NCI-H146 treated with DMSO at 0.1 percent for 48 hours (cell line): Measurements from ENCODE around the gene CCNG2.
"Not testable (repeated sequence)": the region's sequence is repeated elsewhere in the genome, so short reads cannot be mapped to it uniquely, and the experiment has no call there.

ENCODE experiments used
- DNase-seq: peaks from one replicate; lab custom pipeline; 2025; ENCODE audit not compliant: unreplicated experiment; lab: John Stamatoyannopoulos, UW

CCNG2 gene

GRCh38 chr4:77156912-77157858 lies at the start of gene CCNG2:
CCNG2 (plus strand) TSS chr4:77157207; CDS start chr4:77158533, 1,326 bp downstream.
- DNase-seq, result peak; percentile 93

DNA sequence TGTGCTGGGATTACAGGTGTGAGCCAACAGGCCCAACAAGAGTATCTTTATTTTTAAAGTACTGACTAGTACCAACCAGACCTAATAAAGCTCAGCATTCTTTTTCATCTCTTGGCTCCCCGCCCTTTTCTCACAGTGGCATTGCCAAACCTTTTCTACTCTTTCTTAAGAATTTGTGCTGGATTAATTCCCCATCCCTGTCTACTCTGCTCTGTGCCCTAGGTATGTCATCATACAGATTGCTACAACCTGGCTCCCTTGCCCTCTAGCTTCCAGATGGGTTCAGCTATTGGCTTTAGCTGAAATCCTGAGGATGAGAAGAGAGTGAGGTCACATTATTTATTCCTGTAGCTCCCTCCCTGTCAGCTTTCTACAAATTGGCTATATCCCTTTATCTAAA lies 46.3 kb upstream of the CCNG2 start:
- no peak for DNase-seq

- no peak for DNase-seq
Observed at GRCh38 chr4:77113069-77113468, 43.9 kb upstream of the CCNG2 start.

GRCh38 chr4:77117721-77118120 lies 39.3 kb upstream of the CCNG2 start:
- DNase-seq, result no peak

DNA sequence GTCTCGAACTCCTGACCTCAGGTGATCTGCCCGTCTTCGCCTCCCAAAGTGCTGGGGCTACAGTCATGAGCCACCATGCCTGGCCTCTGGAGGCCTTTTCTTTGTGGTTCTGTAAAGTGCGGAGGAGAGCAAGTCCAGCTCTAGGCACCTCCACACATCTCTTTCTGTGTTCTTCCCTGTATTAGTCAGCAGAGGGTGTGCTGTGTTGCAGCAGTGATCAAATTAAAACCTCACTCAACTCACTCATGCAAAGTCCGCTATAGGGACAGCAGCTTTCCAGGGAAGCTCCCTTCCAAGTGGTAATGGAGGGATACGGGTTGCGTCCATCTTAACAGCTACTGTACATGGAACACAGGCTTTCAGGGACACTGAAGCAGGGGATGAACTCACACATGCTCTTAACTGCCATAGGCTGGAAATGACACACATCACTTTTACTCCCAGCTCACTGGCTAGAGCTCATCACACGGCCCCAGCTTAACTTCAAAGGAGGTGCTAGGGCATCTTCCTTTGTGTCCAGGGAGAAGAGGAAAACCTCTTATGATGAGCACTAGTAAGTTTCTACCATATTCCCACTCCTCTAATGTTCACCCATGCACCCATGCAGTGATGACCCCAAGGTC lies 36.0 kb upstream of the CCNG2 start:
- no peak for DNase-seq

DNA sequence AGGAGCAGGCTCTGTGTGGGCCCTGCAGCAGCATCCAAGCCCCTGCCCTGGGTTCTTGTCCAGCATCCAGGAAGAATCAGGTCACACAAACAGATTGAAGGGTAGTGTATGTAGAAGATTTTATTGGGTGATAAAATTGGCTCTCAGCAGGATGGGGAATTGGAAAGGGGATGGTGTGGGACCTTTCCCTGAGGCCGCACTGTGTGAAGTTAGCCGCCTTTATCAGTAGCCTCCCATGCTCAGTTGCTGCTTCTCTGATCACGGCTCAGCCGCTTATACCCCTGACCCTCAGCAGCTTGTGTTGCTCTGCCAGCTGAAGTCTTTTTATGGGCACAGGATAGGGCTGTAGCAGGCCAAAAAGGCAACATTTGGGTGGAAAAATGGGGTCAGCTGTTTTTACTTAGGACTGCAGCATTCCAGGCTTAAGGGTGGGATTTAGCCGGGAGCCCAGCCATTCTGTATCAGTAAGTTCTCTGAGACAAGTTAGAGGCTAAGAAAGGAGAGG lies 35.2 kb upstream of the CCNG2 start:
- no peak for DNase-seq

DNA sequence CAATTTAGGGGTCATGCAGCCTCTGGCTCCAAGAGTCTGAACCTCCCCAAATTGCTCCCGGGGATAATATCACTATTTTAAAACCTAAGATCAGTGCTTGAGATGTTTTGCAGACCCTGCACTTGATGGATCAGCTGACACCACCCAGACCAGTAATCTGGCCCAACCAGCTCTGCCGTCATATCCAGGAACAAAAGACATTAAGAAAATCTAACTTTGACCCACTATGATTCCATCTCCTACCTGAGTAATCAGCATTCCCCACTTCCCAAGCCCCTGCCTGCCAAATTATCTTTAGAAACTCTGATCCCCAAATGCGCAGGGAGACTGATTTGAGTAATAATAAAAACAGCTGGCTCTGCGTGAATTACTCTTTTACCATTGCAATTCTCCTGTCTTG lies 34.4 kb upstream of the CCNG2 start:
- no peak for DNase-seq

GRCh38 chr4:77123411-77123810 lies 33.6 kb upstream of the CCNG2 start:
- DNase-seq, result no peak

- no peak for DNase-seq
Observed at GRCh38 chr4:77124576-77124975, 32.4 kb upstream of the CCNG2 start.

DNA sequence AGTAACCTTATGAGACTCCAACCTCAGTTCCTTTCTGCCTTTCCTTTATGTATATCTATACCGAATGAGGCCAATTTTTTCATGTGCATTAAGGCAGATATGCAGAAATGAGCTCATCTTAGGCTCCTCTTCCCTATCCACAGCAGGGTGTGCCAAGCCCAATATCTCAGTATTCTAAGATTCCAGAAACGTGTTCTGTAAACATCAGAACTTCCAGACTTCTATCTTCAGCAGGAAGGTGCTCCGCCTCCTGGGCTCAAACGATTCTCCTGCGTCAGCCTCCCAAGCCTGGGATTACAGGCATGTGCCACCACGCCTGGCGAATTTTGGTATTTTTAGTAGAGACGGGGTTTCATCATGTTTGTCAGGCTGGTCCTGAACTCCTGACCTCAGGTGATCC lies 31.0 kb upstream of the CCNG2 start:
- DNase-seq, result no peak

GRCh38 chr4:77126809-77127208 lies 30.2 kb upstream of the CCNG2 start:
- no peak for DNase-seq

DNA sequence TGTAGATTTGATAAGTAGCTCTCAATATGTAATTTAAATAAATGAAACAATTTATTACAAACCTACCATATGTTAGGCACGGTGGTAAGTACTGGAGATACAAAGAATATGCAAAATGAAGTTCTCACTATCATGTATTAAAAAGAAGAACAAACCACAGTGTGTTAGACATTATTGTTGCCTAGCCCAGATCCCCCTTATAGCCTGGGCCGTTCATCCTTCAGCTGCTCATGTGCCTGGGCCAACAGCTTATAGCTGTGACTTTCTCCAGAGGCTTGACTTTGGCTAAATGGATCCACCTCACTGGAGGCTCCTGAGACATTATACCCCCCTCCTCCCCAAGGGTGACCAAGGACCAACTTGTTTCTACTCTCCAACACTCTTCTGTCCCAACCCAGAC lies 29.8 kb upstream of the CCNG2 start:
- DNase-seq, result no peak

DNA sequence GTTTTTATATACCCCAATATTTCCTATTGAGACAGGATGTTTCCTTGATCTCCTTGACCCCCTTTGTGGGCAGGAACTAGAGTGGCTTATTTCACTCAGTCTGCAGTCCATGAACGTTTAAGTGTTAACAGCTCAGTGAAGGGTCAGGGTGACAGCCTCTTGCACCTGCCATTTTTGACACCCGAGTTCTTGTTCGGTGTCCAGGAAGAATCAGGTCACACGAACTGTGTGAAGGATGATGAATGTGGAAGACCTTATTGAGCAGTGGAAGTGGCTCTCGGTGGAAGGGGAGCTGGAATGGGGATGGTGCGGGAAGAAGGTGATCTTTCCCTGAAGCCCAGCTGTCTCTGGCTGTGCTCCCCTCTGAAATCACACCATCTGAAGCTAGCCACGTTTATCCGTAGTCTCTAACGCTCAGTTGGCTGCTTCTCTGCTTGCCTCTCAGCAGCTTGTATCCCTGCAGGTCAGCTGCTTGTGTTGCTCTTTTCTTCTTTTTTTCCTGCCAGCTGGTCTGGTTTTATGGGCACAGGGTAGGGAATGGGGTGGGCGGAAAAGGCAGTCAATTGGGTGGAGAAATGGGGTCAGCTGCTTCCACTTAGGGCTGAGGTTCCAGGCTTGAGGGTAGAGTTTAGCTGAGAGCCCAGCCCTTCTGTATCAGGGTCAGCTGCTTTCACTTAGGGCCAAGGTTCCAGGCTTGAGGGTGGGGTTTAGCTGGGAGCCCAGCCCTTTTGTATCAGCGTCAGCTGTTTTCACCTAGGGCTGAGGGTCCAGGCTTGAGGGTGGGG lies 29.0 kb upstream of the CCNG2 start:
- no peak for DNase-seq

DNA sequence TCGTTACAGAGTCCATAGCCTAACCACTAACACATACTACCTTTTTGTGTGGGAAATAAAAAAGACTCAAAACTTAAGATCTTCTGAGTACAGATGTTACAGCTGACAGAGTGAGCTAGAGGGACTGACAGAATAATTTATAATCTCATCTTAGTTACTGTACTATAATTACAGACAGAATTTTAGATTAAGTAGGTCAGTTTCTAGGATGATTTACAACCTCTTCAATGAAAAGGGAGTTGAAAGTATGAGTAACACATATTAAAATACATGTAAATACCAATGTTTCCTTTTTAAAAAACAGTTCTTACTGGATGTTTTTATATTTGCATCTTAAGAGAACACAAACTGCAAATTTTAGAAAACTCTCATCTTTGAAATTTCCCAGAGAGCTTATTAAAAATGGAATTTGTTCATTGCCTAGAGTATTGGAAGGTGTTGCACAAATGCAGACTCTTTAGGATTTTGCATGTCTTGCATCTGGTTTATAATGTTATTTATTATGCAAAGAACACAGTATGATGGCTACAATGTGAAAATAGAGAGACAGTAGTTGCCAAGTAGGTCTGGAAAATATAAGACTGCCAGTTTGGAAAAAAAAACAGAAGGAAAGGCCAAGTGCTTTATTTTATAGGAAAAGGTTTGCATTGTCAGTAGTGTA lies 24.2 kb upstream of the CCNG2 start:
- no peak for DNase-seq

GRCh38 chr4:77137448-77137847 lies 19.6 kb upstream of the CCNG2 start:
- DNase-seq, result not testable (repeated sequence)

DNA sequence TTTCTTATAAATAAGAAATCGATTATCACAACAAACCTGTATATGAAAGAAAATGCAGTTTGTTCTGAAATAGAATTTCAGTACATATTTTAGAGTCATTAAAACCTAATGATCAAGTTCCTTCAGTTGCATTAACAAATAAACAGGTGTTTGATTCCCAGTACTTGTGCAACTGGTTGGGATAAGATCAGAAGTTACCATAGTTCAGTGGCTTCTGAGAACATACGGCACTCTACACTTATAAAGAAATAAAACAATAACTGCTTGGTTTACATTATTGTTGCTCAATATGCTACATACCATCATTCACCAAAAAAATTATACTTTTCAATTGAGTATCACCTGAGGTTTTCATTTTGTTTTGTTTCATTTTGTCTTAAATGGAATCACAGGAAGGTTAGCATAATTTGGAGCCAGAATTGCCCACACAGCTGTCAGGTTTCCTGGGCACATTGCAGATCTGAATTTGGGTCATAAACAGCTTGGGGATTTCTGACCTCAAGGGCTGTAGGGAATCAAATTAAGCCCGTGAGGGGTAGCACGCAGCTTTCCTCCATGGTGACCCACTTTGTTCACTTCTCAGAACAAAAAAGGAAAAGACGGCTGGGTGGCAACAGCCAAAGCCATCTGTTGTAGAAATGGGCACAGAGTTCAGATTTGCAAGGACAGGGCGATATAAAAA lies 14.9 kb upstream of the CCNG2 start:
- no peak for DNase-seq

GRCh38 chr4:77142646-77143028 lies 14.4 kb upstream of the CCNG2 start:
- DNase-seq, result no peak

DNA sequence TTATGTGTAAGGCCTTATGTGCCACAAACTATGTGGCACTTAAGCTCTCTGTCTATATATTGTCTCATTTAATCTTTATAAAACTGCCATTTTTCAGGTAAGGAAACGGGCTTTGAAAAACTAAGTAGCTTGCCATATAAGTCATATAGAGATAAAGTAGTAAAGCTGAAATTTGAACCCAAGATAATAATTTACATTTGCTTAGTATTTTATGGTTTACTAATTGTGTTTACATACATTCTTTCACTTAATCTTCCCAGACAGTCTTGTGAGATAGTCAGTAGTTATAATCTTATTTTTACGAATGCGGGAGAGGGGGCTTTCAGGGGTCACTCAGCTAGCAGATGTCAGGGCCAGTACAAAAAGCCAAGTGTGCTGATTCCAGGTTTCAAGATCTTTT lies 13.9 kb upstream of the CCNG2 start:
- no peak for DNase-seq

DNA sequence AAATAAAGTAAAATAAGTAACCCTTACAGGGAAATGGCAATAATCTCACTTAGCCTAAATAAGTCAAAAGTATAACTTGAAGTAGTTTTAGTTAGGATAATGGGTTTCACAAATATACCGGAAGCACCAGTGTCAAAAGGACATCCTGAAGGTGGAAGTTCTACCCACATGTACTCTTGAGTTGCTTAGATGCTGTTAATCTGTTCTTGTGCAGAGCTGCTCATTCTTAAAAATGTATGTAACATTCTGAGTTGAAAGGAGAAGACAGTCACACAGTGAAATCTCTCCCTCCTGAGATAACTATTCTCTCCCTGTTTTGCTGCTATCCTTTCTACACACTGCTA lies 11.2 kb upstream of the CCNG2 start:
- DNase-seq, result no peak
